WTC11 (cell line): ENCODE results near the gene CYP4F11. TPM values are rescaled to one million over a fixed set of nuclear protein-coding genes. Genes with fewer than 3 reads are reported as not detected.

Experiments used
- ATAC-seq: fragments of 200-7000 bp; cut with Tn5 transposase; 2 replicates; pipeline ENCODE4 v1.10.0; 2021; ENCODE audit warnings: mild to moderate bottlenecking, moderate library complexity
- CTCF ChIA-PET: fragments of 300-600 bp; sonication (Branson Sonifier 250); formaldehyde crosslinking; loops from one replicate; lab custom pipeline; 2021; ENCODE audit warnings: antibody characterized with exemption; lab: Charles Lee
- POLR2A ChIA-PET: fragments of 350-600 bp; sonication (Branson Sonifier 250); formaldehyde crosslinking; loops from one replicate; lab custom pipeline; 2021; ENCODE audit warnings: antibody characterized with exemption; lab: Charles Lee
- DNase-seq: peaks from one replicate; pipeline ENCODE4 v3.0.0; 2021; ENCODE audit warnings: low spot score
- H3K27ac Mint-ChIP-seq: 2 replicates; pipeline ENCODE4 v1.8.0; 2021; ENCODE audit warnings: mixed read lengths
- H3K27me3 Mint-ChIP-seq: 2 replicates; pipeline ENCODE4 v1.8.0; 2021; ENCODE audit warnings: low read depth, mild to moderate bottlenecking, moderate library complexity, mixed read lengths
- H3K36me3 Mint-ChIP-seq: 2 replicates; pipeline ENCODE4 v1.8.0; 2021; ENCODE audit warnings: mixed read lengths
- H3K4me1 Mint-ChIP-seq: 2 replicates; pipeline ENCODE4 v1.8.0; 2022; ENCODE audit warnings: mixed read lengths
- H3K4me3 Mint-ChIP-seq: 2 replicates; pipeline ENCODE4 v1.8.0; 2021; ENCODE audit warnings: mild to moderate bottlenecking, moderate library complexity, mixed read lengths
- H3K9me3 Mint-ChIP-seq: 2 replicates; pipeline ENCODE4 v1.8.0; 2021; ENCODE audit warnings: mixed read lengths
- AFF4 ChIP-seq: sonication (generic); formaldehyde crosslinking; IDR thresholded peaks from 2 replicates; pipeline ENCODE4 v1.8.1; 2023; ENCODE audit warnings: mild to moderate bottlenecking, missing genetic modification reagents, borderline replicate concordance
- CREB1 ChIP-seq: sonication (generic); formaldehyde crosslinking; IDR thresholded peaks from 2 replicates; pipeline ENCODE4 v1.8.0; 2023; ENCODE audit warnings: mild to moderate bottlenecking, missing genetic modification reagents
- ELF4 ChIP-seq: sonication (generic); formaldehyde crosslinking; IDR thresholded peaks from 2 replicates; pipeline ENCODE4 v1.8.1; 2022; ENCODE audit warnings: low read depth, mild to moderate bottlenecking, moderate library complexity, missing genetic modification reagents
- GRHL2 ChIP-seq: fragments of 250-450 bp; sonication (Bioruptor Pico); IDR thresholded peaks from 2 replicates; pipeline ENCODE4 v1.8.0; 2022; ENCODE audit warnings: mild to moderate bottlenecking, moderate library complexity; ENCODE audit not compliant: insufficient replicate concordance, severe bottlenecking
- KAT7 ChIP-seq: sonication (generic); formaldehyde crosslinking; IDR thresholded peaks from 2 replicates; pipeline ENCODE4 v1.8.1; 2023; ENCODE audit warnings: missing genetic modification reagents, mild to moderate bottlenecking, borderline replicate concordance
- PRRX2 ChIP-seq: fragments of 250-450 bp; sonication (Bioruptor Pico); IDR thresholded peaks from 2 replicates; pipeline ENCODE4 v1.8.0; 2021; ENCODE audit warnings: mild to moderate bottlenecking
- SP1 ChIP-seq: sonication (generic); formaldehyde crosslinking; conservative IDR thresholded peaks from 2 replicates; pipeline ENCODE4 v1.8.1; 2022; ENCODE audit warnings: missing genetic modification reagents
- USF1 ChIP-seq: sonication (generic); formaldehyde crosslinking; IDR thresholded peaks from 2 replicates; pipeline ENCODE4 v1.8.0; 2022; ENCODE audit warnings: mild to moderate bottlenecking, missing genetic modification reagents
- ZBTB21 ChIP-seq: sonication (generic); formaldehyde crosslinking; IDR thresholded peaks from 2 replicates; pipeline ENCODE4 v1.8.1; 2023; ENCODE audit warnings: mild to moderate bottlenecking, missing genetic modification reagents, borderline replicate concordance
- ZNF219 ChIP-seq: sonication (generic); formaldehyde crosslinking; IDR thresholded peaks from 2 replicates; pipeline ENCODE4 v1.8.0; 2023; ENCODE audit warnings: missing genetic modification reagents, mild to moderate bottlenecking, borderline replicate concordance
- ZNF263 ChIP-seq: sonication (generic); formaldehyde crosslinking; IDR thresholded peaks from 2 replicates; pipeline ENCODE4 v1.8.1; 2022; ENCODE audit warnings: low read depth, mild to moderate bottlenecking, moderate library complexity, missing genetic modification reagents
- ZNF396 ChIP-seq: fragments of 250-450 bp; sonication (Bioruptor Pico); IDR thresholded peaks from 2 replicates; pipeline ENCODE4 v1.8.0; 2021; ENCODE audit warnings: mild to moderate bottlenecking, moderate library complexity, borderline replicate concordance
- total RNA-seq: library from RNA; stranded (reverse); gene quantifications from 3 replicates; pipeline ENCODE4 v1.2.3, GENCODE V29; 2021
- TF ChIP-seq, protein P1 (sequence below): sonication (generic); formaldehyde crosslinking; IDR thresholded peaks from 2 replicates; pipeline ENCODE4 v1.8.0; 2022; ENCODE audit warnings: missing genetic modification reagents
- TF ChIP-seq, protein P2 (sequence below): fragments of 250-450 bp; sonication (Bioruptor Pico); IDR thresholded peaks from 2 replicates; pipeline ENCODE4 v1.8.0; 2021; ENCODE audit warnings: mild to moderate bottlenecking
- TF ChIP-seq, protein P3 (sequence below): sonication (generic); formaldehyde crosslinking; IDR thresholded peaks from 2 replicates; pipeline ENCODE4 v1.8.1; 2022; ENCODE audit warnings: missing genetic modification reagents, borderline replicate concordance

CYP4F11 gene
- total RNA-seq, 1 experiment from 2014 or later = not detected

- TF ChIP-seq, protein P1, sequence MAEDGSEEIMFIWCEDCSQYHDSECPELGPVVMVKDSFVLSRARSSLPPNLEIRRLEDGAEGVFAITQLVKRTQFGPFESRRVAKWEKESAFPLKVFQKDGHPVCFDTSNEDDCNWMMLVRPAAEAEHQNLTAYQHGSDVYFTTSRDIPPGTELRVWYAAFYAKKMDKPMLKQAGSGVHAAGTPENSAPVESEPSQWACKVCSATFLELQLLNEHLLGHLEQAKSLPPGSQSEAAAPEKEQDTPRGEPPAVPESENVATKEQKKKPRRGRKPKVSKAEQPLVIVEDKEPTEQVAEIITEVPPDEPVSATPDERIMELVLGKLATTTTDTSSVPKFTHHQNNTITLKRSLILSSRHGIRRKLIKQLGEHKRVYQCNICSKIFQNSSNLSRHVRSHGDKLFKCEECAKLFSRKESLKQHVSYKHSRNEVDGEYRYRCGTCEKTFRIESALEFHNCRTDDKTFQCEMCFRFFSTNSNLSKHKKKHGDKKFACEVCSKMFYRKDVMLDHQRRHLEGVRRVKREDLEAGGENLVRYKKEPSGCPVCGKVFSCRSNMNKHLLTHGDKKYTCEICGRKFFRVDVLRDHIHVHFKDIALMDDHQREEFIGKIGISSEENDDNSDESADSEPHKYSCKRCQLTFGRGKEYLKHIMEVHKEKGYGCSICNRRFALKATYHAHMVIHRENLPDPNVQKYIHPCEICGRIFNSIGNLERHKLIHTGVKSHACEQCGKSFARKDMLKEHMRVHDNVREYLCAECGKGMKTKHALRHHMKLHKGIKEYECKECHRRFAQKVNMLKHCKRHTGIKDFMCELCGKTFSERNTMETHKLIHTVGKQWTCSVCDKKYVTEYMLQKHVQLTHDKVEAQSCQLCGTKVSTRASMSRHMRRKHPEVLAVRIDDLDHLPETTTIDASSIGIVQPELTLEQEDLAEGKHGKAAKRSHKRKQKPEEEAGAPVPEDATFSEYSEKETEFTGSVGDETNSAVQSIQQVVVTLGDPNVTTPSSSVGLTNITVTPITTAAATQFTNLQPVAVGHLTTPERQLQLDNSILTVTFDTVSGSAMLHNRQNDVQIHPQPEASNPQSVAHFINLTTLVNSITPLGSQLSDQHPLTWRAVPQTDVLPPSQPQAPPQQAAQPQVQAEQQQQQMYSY (CRISPR knock-in tag) = no peak
- TF ChIP-seq ELF4 (CRISPR knock-in tag) (no peak), AFF4 (no peak), KAT7 (CRISPR knock-in tag) (no peak), ZNF263 (CRISPR knock-in tag) (no peak), CREB1 (CRISPR knock-in tag) (no peak)
- TF ChIP-seq, protein P2, sequence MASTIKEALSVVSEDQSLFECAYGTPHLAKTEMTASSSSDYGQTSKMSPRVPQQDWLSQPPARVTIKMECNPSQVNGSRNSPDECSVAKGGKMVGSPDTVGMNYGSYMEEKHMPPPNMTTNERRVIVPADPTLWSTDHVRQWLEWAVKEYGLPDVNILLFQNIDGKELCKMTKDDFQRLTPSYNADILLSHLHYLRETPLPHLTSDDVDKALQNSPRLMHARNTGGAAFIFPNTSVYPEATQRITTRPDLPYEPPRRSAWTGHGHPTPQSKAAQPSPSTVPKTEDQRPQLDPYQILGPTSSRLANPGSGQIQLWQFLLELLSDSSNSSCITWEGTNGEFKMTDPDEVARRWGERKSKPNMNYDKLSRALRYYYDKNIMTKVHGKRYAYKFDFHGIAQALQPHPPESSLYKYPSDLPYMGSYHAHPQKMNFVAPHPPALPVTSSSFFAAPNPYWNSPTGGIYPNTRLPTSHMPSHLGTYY = no peak
Measured at GRCh38 chr19:15926484-15926883, 7.8 kb downstream of the CYP4F11 start (continued).

- peaks cover 59% of the 10 kb centered on the region for H3K27me3 Mint-ChIP-seq
- ChIA-PET POLR2A (no interaction called here), CTCF (interaction anchor here (0.6 kb wide), 1 partner anchor 150 kb away, joined by 5 read pairs; no protein-coding TSS in a partner anchor)
- no peak overlapping the region for H3K27ac Mint-ChIP-seq
- H3K4me1 Mint-ChIP-seq = no peaks in the 10 kb centered on the region
- TF ChIP-seq USF1 (no peak), SP1 (CRISPR knock-in tag) (no peak), PRRX2 (CRISPR knock-in tag) (no peak), GRHL2 (CRISPR knock-in tag) (no peak), ZBTB21 (CRISPR knock-in tag) (no peak), ZNF219 (no peak), ZNF396 (no peak)
- TF ChIP-seq, protein P3, sequence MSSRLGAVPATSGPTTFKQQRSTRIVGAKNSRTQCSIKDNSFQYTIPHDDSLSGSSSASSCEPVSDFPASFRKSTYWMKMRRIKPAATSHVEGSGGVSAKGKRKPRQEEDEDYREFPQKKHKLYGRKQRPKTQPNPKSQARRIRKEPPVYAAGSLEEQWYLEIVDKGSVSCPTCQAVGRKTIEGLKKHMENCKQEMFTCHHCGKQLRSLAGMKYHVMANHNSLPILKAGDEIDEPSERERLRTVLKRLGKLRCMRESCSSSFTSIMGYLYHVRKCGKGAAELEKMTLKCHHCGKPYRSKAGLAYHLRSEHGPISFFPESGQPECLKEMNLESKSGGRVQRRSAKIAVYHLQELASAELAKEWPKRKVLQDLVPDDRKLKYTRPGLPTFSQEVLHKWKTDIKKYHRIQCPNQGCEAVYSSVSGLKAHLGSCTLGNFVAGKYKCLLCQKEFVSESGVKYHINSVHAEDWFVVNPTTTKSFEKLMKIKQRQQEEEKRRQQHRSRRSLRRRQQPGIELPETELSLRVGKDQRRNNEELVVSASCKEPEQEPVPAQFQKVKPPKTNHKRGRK (CRISPR knock-in tag) = no peak
- TF ChIP-seq, protein P1 (CRISPR knock-in tag) = no peak
- ATAC-seq (no peak), DNase-seq (no peak)
- H3K4me3 Mint-ChIP-seq = no peak overlapping the region
- peaks cover 83% of the 10 kb centered on the region for H3K9me3 Mint-ChIP-seq
- H3K36me3 Mint-ChIP-seq = peaks cover 42% of the 10 kb centered on the region
Measured at GRCh38 chr19:15923702-15924101, 10.6 kb downstream of the CYP4F11 start.
